Measurements from ENCODE around the gene TMEM74B. TPM values are rescaled to one million over a fixed set of nuclear protein-coding genes. Genes with fewer than 3 reads are reported as not detected.

The TMEM74B gene
- total RNA-seq (1 to 10 TPM; 1.5 to 5.1 (median 2.4) TPM), polyA plus RNA-seq (10 to 100 TPM in 1 of 2 donors, 1 to 10 TPM in 1; 1.5 to 17.5 TPM)
- long read RNA-seq, donor 1, partial matches to known transcripts = 0 of 1 reads
- long read RNA-seq, donor 1, other reads (novel, unspliced or antisense) = 0 of 1 reads
- long read RNA-seq, donor 2, partial matches to known transcripts = 0 of 4 reads
- long read RNA-seq, donor 2, other reads (novel, unspliced or antisense) = 3 of 4 reads
- long read RNA-seq, donor 3, partial matches to known transcripts = 0 of 1 reads
- long read RNA-seq, donor 3, other reads (novel, unspliced or antisense) = 1 of 1 reads

DNA sequence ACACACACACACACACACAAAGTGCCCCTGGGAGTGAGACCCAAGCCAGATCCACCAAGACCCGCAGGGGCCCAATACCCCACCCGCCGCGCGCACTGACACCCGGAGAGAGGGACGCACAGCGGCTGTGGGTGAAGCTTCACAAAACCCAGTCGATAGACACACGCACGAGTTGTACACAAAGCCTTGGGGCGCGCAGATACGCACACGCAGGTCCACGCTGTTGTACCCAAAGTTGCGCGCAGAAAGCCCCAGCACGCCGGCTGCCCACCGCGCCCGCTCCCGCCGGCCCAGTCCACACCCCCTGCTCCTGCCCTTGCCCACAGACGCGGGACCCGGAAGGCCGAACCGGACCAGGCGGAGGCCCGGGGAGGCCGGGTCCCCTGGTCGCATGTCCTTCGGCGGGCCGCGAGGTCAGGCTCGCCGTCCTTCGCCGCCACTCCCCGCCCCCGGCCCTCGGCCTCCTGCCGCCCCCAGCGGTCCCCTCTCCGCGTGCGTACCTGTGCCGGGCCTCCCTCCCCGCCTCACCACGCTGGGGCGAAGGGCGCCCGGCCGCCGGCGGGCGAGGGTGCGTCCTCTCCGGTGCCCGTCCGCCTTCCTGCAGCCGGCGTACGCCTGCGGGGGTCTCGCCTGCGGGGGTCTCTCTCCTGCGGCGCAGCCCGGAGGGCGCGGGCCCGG lies at the start of gene TMEM74B:
TMEM74B (minus strand) TSS at position 344 of the 678 bp plus-strand sequence. CDS start 1,180 bp downstream, outside the sequence.
- 1 to 2% methylated on average over 68 to 76 of the region's 76 CpGs for WGBS, 2 donors
- Histone ChIP-seq H3K4me3 (peak within 1 kb of the TSS; percentile 28 to 62 (median 58)), H3K36me3 (peaks cover 0 to 5% (median 0%) of the 10 kb centered on the region in 9 donors), H3K27me3 (peaks cover 4 to 37% (median 27%) of the 10 kb centered on the region in 7 donors), H3K27ac (peak within 1 kb of the TSS in 7 of 10 donors; percentile 47 to 69 (median 60)), H3K4me1 (peaks cover 0 to 29% (median 16%) of the 10 kb centered on the region in 9 donors), H3K9me3 (no peaks in the 10 kb centered on the region)
- intact Hi-C loops (cut with DNase I) = loop anchor here in 1 of 10 donors (10.0 kb wide), 1 partner anchor 370 kb away; no protein-coding TSS in a partner anchor
- no peak for DNase-seq
- peak in 2 of 8 donors; percentile 7 to 9 for ATAC-seq
- TF ChIP-seq CTCF (IDR thresholded peaks at IDR 0.05) = no peak

- ATAC-seq = no peak
- H3K4me3 ChIP-seq = no peak overlapping the region
- intact Hi-C loops (cut with DNase I) = no loop called here
- H3K4me1 ChIP-seq = no peaks in the 10 kb centered on the region
- WGBS, 2 donors = 80 to 81% methylated on average over 3 of the region's 3 CpGs
- peaks cover 0 to 53% (median 35%) of the 10 kb centered on the region in 7 donors for H3K27me3 ChIP-seq
- TF ChIP-seq CTCF (IDR thresholded peaks at IDR 0.05) = no peak
- H3K27ac ChIP-seq = no peak overlapping the region
- no peak for DNase-seq
- H3K9me3 ChIP-seq = no peaks in the 10 kb centered on the region
- H3K36me3 ChIP-seq = no peaks in the 10 kb centered on the region
Observed at GRCh38 chr20:1232286-1233111, 47.7 kb upstream of the TMEM74B start.

GRCh38 chr20:1229541-1229940 lies 44.8 kb upstream of the TMEM74B start:
- ATAC-seq (no peak), DNase-seq (no peak)
- intact Hi-C loops (cut with DNase I) = no loop called here
- Histone ChIP-seq H3K4me1 (peaks cover 0 to 14% (median 12%) of the 10 kb centered on the region in 9 donors), H3K27ac (no peak overlapping the region), H3K9me3 (no peaks in the 10 kb centered on the region), H3K4me3 (no peak overlapping the region), H3K36me3 (no peaks in the 10 kb centered on the region), H3K27me3 (peaks cover 0 to 62% (median 42%) of the 10 kb centered on the region in 7 donors)
- no peak for TF ChIP-seq CTCF (IDR thresholded peaks at IDR 0.05)
- 84 to 88% methylated on average over 3 of the region's 3 CpGs for WGBS, 2 donors
